WTC11 (cell line): ENCODE results near the gene DNAJC25.

ENCODE experiments used
- FOXP1 ChIP-seq: sonication (generic); formaldehyde crosslinking; IDR thresholded peaks from 2 replicates; pipeline ENCODE4 v1.8.0; 2022; ENCODE audit warnings: missing genetic modification reagents, mild to moderate bottlenecking, moderate library complexity, borderline replicate concordance
- GTF2I ChIP-seq: fragments of 250-450 bp; sonication (Bioruptor Pico); conservative IDR thresholded peaks from 2 replicates; pipeline ENCODE4 v1.4.0; 2021; ENCODE audit warnings: mild to moderate bottlenecking
- MXD4 ChIP-seq: fragments of 250-450 bp; sonication (Bioruptor Pico); IDR thresholded peaks from 2 replicates; pipeline ENCODE4 v1.8.0; 2021; ENCODE audit warnings: mild to moderate bottlenecking, moderate library complexity, borderline replicate concordance
- NR3C1 ChIP-seq: sonication (generic); formaldehyde crosslinking; conservative IDR thresholded peaks from 2 replicates; pipeline ENCODE4 v1.8.1; 2023; ENCODE audit warnings: low read depth, mild to moderate bottlenecking, missing genetic modification reagents
- SP1 ChIP-seq: sonication (generic); formaldehyde crosslinking; conservative IDR thresholded peaks from 2 replicates; pipeline ENCODE4 v1.8.1; 2022; ENCODE audit warnings: missing genetic modification reagents
- USF2 ChIP-seq: sonication (generic); formaldehyde crosslinking; IDR thresholded peaks from 2 replicates; pipeline ENCODE4 v1.8.1; 2023; ENCODE audit warnings: mild to moderate bottlenecking, missing genetic modification reagents, moderate library complexity
- ZNF232 ChIP-seq: sonication (generic); formaldehyde crosslinking; IDR thresholded peaks from 2 replicates; pipeline ENCODE4 v1.8.0; 2022; ENCODE audit warnings: mild to moderate bottlenecking, missing genetic modification reagents
- TF ChIP-seq, protein P1 (sequence below): sonication (generic); formaldehyde crosslinking; IDR thresholded peaks from 2 replicates; pipeline ENCODE4 v1.8.0; 2023; ENCODE audit warnings: mild to moderate bottlenecking, missing genetic modification reagents
- TF ChIP-seq, protein P2 (sequence below): fragments of 200-600 bp; IDR thresholded peaks from 2 replicates; pipeline ENCODE4 v1.8.0; 2022; ENCODE audit warnings: antibody characterized with exemption
- TF ChIP-seq, protein P3 (sequence below): sonication (generic); formaldehyde crosslinking; IDR thresholded peaks from 2 replicates; pipeline ENCODE4 v1.8.1; 2022; ENCODE audit warnings: low read depth, missing genetic modification reagents, borderline replicate concordance

DNA sequence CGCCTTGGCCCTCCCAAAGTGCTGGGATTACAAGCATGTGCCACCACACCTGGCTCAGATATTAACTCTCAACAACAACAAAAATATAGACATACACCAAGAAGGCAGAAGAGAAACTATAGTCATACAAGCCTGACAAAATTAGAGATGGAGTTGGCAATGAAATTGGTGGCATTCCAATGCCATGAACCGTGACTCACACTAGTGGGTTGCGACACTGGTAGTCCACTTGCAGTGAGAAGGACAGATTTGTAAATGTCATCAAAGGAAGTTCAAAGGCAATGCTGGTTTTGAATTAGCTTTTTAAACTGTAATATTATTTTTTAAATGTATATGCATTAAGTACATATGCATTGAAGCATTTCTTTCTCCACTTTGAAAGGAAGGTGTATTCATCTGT is 8.5 kb upstream of the DNAJC25 start:
- TF ChIP-seq NR3C1 (no peak), SP1 (no peak), USF2 (no peak), GTF2I (CRISPR knock-in tag) (no peak), FOXP1 (CRISPR knock-in tag) (no peak), MXD4 (no peak), ZNF232 (CRISPR knock-in tag) (no peak)
- TF ChIP-seq, protein P1, sequence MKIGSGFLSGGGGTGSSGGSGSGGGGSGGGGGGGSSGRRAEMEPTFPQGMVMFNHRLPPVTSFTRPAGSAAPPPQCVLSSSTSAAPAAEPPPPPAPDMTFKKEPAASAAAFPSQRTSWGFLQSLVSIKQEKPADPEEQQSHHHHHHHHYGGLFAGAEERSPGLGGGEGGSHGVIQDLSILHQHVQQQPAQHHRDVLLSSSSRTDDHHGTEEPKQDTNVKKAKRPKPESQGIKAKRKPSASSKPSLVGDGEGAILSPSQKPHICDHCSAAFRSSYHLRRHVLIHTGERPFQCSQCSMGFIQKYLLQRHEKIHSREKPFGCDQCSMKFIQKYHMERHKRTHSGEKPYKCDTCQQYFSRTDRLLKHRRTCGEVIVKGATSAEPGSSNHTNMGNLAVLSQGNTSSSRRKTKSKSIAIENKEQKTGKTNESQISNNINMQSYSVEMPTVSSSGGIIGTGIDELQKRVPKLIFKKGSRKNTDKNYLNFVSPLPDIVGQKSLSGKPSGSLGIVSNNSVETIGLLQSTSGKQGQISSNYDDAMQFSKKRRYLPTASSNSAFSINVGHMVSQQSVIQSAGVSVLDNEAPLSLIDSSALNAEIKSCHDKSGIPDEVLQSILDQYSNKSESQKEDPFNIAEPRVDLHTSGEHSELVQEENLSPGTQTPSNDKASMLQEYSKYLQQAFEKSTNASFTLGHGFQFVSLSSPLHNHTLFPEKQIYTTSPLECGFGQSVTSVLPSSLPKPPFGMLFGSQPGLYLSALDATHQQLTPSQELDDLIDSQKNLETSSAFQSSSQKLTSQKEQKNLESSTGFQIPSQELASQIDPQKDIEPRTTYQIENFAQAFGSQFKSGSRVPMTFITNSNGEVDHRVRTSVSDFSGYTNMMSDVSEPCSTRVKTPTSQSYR (CRISPR knock-in tag), result no peak
- TF ChIP-seq, protein P2, sequence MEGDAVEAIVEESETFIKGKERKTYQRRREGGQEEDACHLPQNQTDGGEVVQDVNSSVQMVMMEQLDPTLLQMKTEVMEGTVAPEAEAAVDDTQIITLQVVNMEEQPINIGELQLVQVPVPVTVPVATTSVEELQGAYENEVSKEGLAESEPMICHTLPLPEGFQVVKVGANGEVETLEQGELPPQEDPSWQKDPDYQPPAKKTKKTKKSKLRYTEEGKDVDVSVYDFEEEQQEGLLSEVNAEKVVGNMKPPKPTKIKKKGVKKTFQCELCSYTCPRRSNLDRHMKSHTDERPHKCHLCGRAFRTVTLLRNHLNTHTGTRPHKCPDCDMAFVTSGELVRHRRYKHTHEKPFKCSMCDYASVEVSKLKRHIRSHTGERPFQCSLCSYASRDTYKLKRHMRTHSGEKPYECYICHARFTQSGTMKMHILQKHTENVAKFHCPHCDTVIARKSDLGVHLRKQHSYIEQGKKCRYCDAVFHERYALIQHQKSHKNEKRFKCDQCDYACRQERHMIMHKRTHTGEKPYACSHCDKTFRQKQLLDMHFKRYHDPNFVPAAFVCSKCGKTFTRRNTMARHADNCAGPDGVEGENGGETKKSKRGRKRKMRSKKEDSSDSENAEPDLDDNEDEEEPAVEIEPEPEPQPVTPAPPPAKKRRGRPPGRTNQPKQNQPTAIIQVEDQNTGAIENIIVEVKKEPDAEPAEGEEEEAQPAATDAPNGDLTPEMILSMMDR, result no peak
- TF ChIP-seq, protein P3, sequence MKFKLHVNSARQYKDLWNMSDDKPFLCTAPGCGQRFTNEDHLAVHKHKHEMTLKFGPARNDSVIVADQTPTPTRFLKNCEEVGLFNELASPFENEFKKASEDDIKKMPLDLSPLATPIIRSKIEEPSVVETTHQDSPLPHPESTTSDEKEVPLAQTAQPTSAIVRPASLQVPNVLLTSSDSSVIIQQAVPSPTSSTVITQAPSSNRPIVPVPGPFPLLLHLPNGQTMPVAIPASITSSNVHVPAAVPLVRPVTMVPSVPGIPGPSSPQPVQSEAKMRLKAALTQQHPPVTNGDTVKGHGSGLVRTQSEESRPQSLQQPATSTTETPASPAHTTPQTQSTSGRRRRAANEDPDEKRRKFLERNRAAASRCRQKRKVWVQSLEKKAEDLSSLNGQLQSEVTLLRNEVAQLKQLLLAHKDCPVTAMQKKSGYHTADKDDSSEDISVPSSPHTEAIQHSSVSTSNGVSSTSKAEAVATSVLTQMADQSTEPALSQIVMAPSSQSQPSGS, result no peak
